RKO (cell line): ENCODE measurements around the gene ZBTB3.
"Not testable (repeated sequence)": the region's sequence is repeated elsewhere in the genome, so short reads cannot be mapped to it uniquely, and the experiment has no call there.

Experiments used
- DNase-seq: peaks from one replicate; pipeline ENCODE4 v3.0.0-alpha.2; 2016; ENCODE audit warnings: low spot score

Gene ZBTB3

GRCh38 chr11:62753736-62754603 lies at the start of gene ZBTB3:
Gene ZBTB3, minus strand, starts transcription at chr11:62754160. Its CDS starts 496 bp downstream, at chr11:62753664.
- DNase-seq: peak; percentile 100

GRCh38 chr11:62801071-62801470 lies 47.1 kb upstream of the ZBTB3 start:
- DNase-seq: no peak

- DNase-seq: no peak
Measured at GRCh38 chr11:62799486-62799885, 45.5 kb upstream of the ZBTB3 start.

GRCh38 chr11:62796281-62796680 lies 42.3 kb upstream of the ZBTB3 start:
- no peak for DNase-seq

GRCh38 chr11:62794201-62794775 lies 40.3 kb upstream of the ZBTB3 start:
- no peak for DNase-seq

GRCh38 chr11:62792202-62792575 lies 38.2 kb upstream of the ZBTB3 start:
- DNase-seq: no peak

GRCh38 chr11:62791501-62792201 lies 37.7 kb upstream of the ZBTB3 start, which contains the start of gene TMEM223:
Gene TMEM223, minus strand, starts transcription at chr11:62792006. Its CDS starts 12 bp downstream, at chr11:62791994.
- DNase-seq: peak; percentile 81

GRCh38 chr11:62789576-62789975 lies 35.6 kb upstream of the ZBTB3 start:
- no peak for DNase-seq

- no peak for DNase-seq
Measured at GRCh38 chr11:62788991-62789390, 35.0 kb upstream of the ZBTB3 start.

GRCh38 chr11:62787005-62787759 lies 33.2 kb upstream of the ZBTB3 start, which contains the start of gene TMEM179B:
Gene TMEM179B, plus strand, starts transcription at chr11:62787402. Its CDS starts 30 bp downstream, at chr11:62787432.
- DNase-seq: peak; percentile 98

- peak; percentile 89 for DNase-seq
Measured at GRCh38 chr11:62786318-62787004, 32.5 kb upstream of the ZBTB3 start.

GRCh38 chr11:62782753-62783152 lies 28.8 kb upstream of the ZBTB3 start:
- no peak for DNase-seq

GRCh38 chr11:62778441-62778840 lies 24.5 kb upstream of the ZBTB3 start:
- no peak for DNase-seq

GRCh38 chr11:62777389-62777788 lies 23.4 kb upstream of the ZBTB3 start:
- DNase-seq: no peak

GRCh38 chr11:62775646-62776045 lies 21.7 kb upstream of the ZBTB3 start:
- DNase-seq: no peak

- DNase-seq: no peak
Measured at GRCh38 chr11:62774407-62774806, 20.4 kb upstream of the ZBTB3 start.

GRCh38 chr11:62771144-62772021 lies 17.4 kb upstream of the ZBTB3 start, which contains the start of gene TAF6L:
Gene TAF6L, plus strand, starts transcription at chr11:62771396. Its CDS starts 4,388 bp downstream, at chr11:62775784.
- DNase-seq: peak; percentile 98

- peak; percentile 47 for DNase-seq
Measured at GRCh38 chr11:62770778-62771143, 16.8 kb upstream of the ZBTB3 start.

- not testable (repeated sequence) for DNase-seq
Measured at GRCh38 chr11:62760867-62761227, 6.9 kb upstream of the ZBTB3 start.
